CD4-positive, alpha-beta T cell treated with Interleukin-6 at 100 ng/mL for 8 hours (primary cell): ENCODE data around the gene P4HTM.
A peak's percentile ranks its signal among the peaks of the same experiment; 100 is the strongest.

Source experiments
- DNase-seq: peaks from one replicate; pipeline ENCODE4 v3.0.0-alpha.2; 2020; ENCODE audit warnings: mixed read lengths, low spot score

The P4HTM gene

GRCh38 chr3:49023775-49024174 lies 33.7 kb downstream of the P4HTM start:
- DNase-seq, result no peak

- no peak for DNase-seq
Measured at GRCh38 chr3:49024449-49024848, 34.4 kb downstream of the P4HTM start.

GRCh38 chr3:49025005-49025792 lies 35.2 kb downstream of the P4HTM start:
- DNase-seq, result no peak

GRCh38 chr3:49025793-49026520 lies 35.9 kb downstream of the P4HTM start:
- DNase-seq, result no peak

GRCh38 chr3:49026536-49026935 lies 36.5 kb downstream of the P4HTM start:
- no peak for DNase-seq

- no peak for DNase-seq
Measured at GRCh38 chr3:49027634-49028033, 37.6 kb downstream of the P4HTM start.

GRCh38 chr3:49028298-49028672 lies 38.2 kb downstream of the P4HTM start:
- DNase-seq, result no peak

- peak; percentile 92 for DNase-seq
Measured at GRCh38 chr3:49028673-49029562, 38.9 kb downstream of the P4HTM start, which contains the start of gene IMPDH2. Gene IMPDH2 (minus strand): TSS chr3:49029398. CDS start chr3:49029350, 48 bp downstream.

- no peak for DNase-seq
Measured at GRCh38 chr3:49029563-49029884, 39.5 kb downstream of the P4HTM start.

GRCh38 chr3:49030321-49030720 lies 40.3 kb downstream of the P4HTM start:
- no peak for DNase-seq

- no peak for DNase-seq
Measured at GRCh38 chr3:49032646-49033304, 42.7 kb downstream of the P4HTM start.

- DNase-seq, result no peak
Measured at GRCh38 chr3:49034650-49035049, 44.6 kb downstream of the P4HTM start.

GRCh38 chr3:49035281-49035680 lies 45.2 kb downstream of the P4HTM start:
- no peak for DNase-seq

GRCh38 chr3:49053543-49053942 lies 63.5 kb downstream of the P4HTM start:
- no peak for DNase-seq

- no peak for DNase-seq
Measured at GRCh38 chr3:49054344-49054862, 64.4 kb downstream of the P4HTM start.
